GM21723 (cell line): ENCODE measurements around the gene EIF4EBP2.

Experiments
- ATAC-seq: cut with Tn5 transposase; IDR thresholded peaks from one replicate; pipeline ENCODE4 v1.9.1; 2021; ENCODE audit warnings: mild to moderate bottlenecking, moderate library complexity; ENCODE audit not compliant: unreplicated experiment

Gene EIF4EBP2

GRCh38 chr10:70378122-70378521, 25.8 kb upstream of the EIF4EBP2 start:
- ATAC-seq: no peak

- ATAC-seq: no peak
Measured at GRCh38 chr10:70379581-70380176, 24.3 kb upstream of the EIF4EBP2 start.

- ATAC-seq: no peak
Measured at GRCh38 chr10:70380350-70381135, 23.4 kb upstream of the EIF4EBP2 start.

- peak; percentile 44 for ATAC-seq
Measured at GRCh38 chr10:70381471-70382421, 22.2 kb upstream of the EIF4EBP2 start.

GRCh38 chr10:70391654-70392053, 12.3 kb upstream of the EIF4EBP2 start:
- ATAC-seq: no peak

- no peak for ATAC-seq
Measured at GRCh38 chr10:70396140-70396539, 7.8 kb upstream of the EIF4EBP2 start.

- no peak for ATAC-seq
Measured at GRCh38 chr10:70399177-70399576, 4.8 kb upstream of the EIF4EBP2 start.

GRCh38 chr10:70403483-70404035, 386 bp upstream of the EIF4EBP2 start:
- peak; percentile 7 for ATAC-seq

GRCh38 chr10:70404787-70405036, 767 bp downstream of the EIF4EBP2 start:
- ATAC-seq: no peak

GRCh38 chr10:70405037-70405824, 1.3 kb downstream of the EIF4EBP2 start:
- ATAC-seq: peak; percentile 53

- ATAC-seq: no peak
Measured at GRCh38 chr10:70409772-70410171, 5.8 kb downstream of the EIF4EBP2 start.

- ATAC-seq: no peak
Measured at GRCh38 chr10:70410608-70411007, 6.7 kb downstream of the EIF4EBP2 start.

GRCh38 chr10:70412356-70412755, 8.4 kb downstream of the EIF4EBP2 start:
- no peak for ATAC-seq

GRCh38 chr10:70417568-70417967, 13.6 kb downstream of the EIF4EBP2 start:
- no peak for ATAC-seq

- ATAC-seq: no peak
Measured at GRCh38 chr10:70418229-70418628, 14.3 kb downstream of the EIF4EBP2 start.

GRCh38 chr10:70418713-70419112, 14.8 kb downstream of the EIF4EBP2 start:
- ATAC-seq: no peak

- ATAC-seq: no peak
Measured at GRCh38 chr10:70424320-70424719, 20.4 kb downstream of the EIF4EBP2 start.

GRCh38 chr10:70425096-70425495, 21.2 kb downstream of the EIF4EBP2 start:
- ATAC-seq: no peak

GRCh38 chr10:70426823-70427222, 22.9 kb downstream of the EIF4EBP2 start:
- no peak for ATAC-seq
